Neural crest cell (in vitro differentiated cells): ENCODE measurements around the gene RPS6KA1. TPM values are rescaled to one million over a fixed set of nuclear protein-coding genes. Genes with fewer than 3 reads are reported as not detected.
A peak's percentile ranks its signal among the peaks of the same experiment; 100 is the strongest.

ENCODE experiments used
- DNase-seq: peaks from one replicate; pipeline ENCODE4 v3.0.0; 2021; ENCODE audit warnings: low read depth, mixed read lengths, low spot score
- H3K27ac Mint-ChIP-seq: one replicate; pipeline ENCODE4 v1.8.0; 2021; ENCODE audit warnings: mild to moderate bottlenecking, mixed read lengths; ENCODE audit not compliant: unreplicated experiment
- H3K27me3 Mint-ChIP-seq: 2 replicates; pipeline ENCODE4 v1.8.0; 2021; ENCODE audit warnings: low read depth, mild to moderate bottlenecking, mixed read lengths
- H3K36me3 Mint-ChIP-seq: 2 replicates; pipeline ENCODE4 v1.8.0; 2021; ENCODE audit warnings: low read depth, mild to moderate bottlenecking, mixed read lengths
- H3K4me1 Mint-ChIP-seq: 2 replicates; pipeline ENCODE4 v1.8.0; 2021; ENCODE audit warnings: mixed read lengths
- H3K4me3 Mint-ChIP-seq: one replicate; pipeline ENCODE4 v1.8.0; 2021; ENCODE audit warnings: mild to moderate bottlenecking, mixed read lengths
- H3K9me3 Mint-ChIP-seq: 2 replicates; pipeline ENCODE4 v1.8.0; 2021; ENCODE audit warnings: mixed read lengths
- CTCF ChIP-seq: fragments of 200-600 bp; sonication (generic); conservative IDR thresholded peaks from 2 replicates; pipeline ENCODE4 v1.5.0; 2021; ENCODE audit warnings: antibody characterized with exemption, mild to moderate bottlenecking
- total RNA-seq: library from RNA; stranded (reverse); gene quantifications from 2 replicates; pipeline ENCODE4 v1.2.1, GENCODE V29; 2021

Gene RPS6KA1
- total RNA-seq, 1 donor from 2014 or later: 41.6 TPM

GRCh38 chr1:26536521-26536920, 7.0 kb downstream of the RPS6KA1 start:
- H3K27me3 Mint-ChIP-seq: no peaks in the 10 kb centered on the region
- peaks cover 30% of the 10 kb centered on the region for H3K4me1 Mint-ChIP-seq
- peaks cover 2% of the 10 kb centered on the region for H3K36me3 Mint-ChIP-seq
- DNase-seq: no peak
- no peaks in the 10 kb centered on the region for H3K9me3 Mint-ChIP-seq
- H3K4me3 Mint-ChIP-seq: no peak overlapping the region
- H3K27ac Mint-ChIP-seq: peak overlapping the region; percentile 27
- no peak for TF ChIP-seq CTCF

DNA sequence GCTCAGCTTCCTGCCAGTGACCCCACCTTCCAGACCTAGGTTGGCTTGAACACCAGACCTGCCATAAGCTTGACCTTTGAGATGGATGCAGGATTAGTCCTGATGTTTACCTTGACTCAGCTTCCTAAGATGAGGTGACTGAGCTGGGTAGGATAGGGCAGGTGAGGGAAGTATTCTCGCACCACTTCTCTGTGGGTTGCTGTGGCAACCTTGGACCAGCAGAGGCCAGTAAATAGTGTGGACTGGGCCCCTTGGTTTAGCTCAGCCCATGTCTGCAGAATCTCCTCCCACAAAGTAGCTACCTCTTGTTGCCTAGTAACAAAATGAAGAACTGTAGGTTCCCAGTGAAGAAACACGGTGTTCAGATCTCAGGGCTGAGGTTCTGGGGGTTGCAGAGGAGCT, 8.4 kb downstream of the RPS6KA1 start:
- Mint-ChIP-seq H3K4me3 (no peak overlapping the region), H3K4me1 (peaks cover 45% of the 10 kb centered on the region), H3K9me3 (no peaks in the 10 kb centered on the region), H3K27ac (peak overlapping the region; percentile 12), H3K27me3 (no peaks in the 10 kb centered on the region), H3K36me3 (peaks cover 5% of the 10 kb centered on the region)
- TF ChIP-seq CTCF: no peak
- DNase-seq: no peak

- H3K4me1 Mint-ChIP-seq: peaks cover 49% of the 10 kb centered on the region
- H3K27me3 Mint-ChIP-seq: no peaks in the 10 kb centered on the region
- H3K27ac Mint-ChIP-seq: peak overlapping the region; percentile 57
- H3K36me3 Mint-ChIP-seq: peaks cover 5% of the 10 kb centered on the region
- H3K9me3 Mint-ChIP-seq: no peaks in the 10 kb centered on the region
- H3K4me3 Mint-ChIP-seq: no peak overlapping the region
- peak; percentile 32 for DNase-seq
- peak; percentile 53 for TF ChIP-seq CTCF
Observed at GRCh38 chr1:26538480-26539412, 9.2 kb downstream of the RPS6KA1 start.

GRCh38 chr1:26539722-26540121, 10.2 kb downstream of the RPS6KA1 start:
- no peak for TF ChIP-seq CTCF

DNA sequence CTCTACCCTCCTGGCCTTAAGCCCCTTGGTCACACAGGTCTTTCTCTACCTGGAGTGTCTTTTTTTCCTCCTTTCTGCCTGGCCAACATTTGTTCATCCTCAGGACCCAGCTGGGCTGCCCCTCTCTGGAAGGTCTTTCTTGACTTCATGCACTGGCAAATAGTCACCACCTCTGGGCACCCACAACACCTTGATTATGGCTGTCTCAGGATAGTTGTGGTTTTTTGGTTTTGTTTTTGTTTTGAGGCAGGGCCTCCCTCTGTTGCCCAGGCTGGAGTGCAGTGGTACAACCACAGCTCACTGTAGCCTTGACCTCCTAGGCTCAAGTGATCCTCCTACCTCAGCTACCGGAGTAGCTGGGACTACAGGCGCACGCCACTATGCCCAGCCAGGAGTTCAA, 10.8 kb downstream of the RPS6KA1 start:
- H3K27ac Mint-ChIP-seq: peak overlapping the region; percentile 91
- peaks cover 5% of the 10 kb centered on the region for H3K36me3 Mint-ChIP-seq
- no peak for TF ChIP-seq CTCF
- DNase-seq: no peak
- peaks cover 46% of the 10 kb centered on the region for H3K4me1 Mint-ChIP-seq
- H3K27me3 Mint-ChIP-seq: no peaks in the 10 kb centered on the region
- H3K9me3 Mint-ChIP-seq: no peaks in the 10 kb centered on the region
- no peak overlapping the region for H3K4me3 Mint-ChIP-seq

More at GRCh38 chr1:26539722-26540121, 10.2 kb downstream of the RPS6KA1 start:
- no peaks in the 10 kb centered on the region for H3K9me3 Mint-ChIP-seq
- H3K4me1 Mint-ChIP-seq: peaks cover 46% of the 10 kb centered on the region
- H3K27ac Mint-ChIP-seq: peak overlapping the region; percentile 91
- H3K4me3 Mint-ChIP-seq: peak overlapping the region; percentile 64
- H3K36me3 Mint-ChIP-seq: peaks cover 5% of the 10 kb centered on the region
- DNase-seq: no peak
- no peaks in the 10 kb centered on the region for H3K27me3 Mint-ChIP-seq
